Measurements from ENCODE around the gene ASB18.

Gene ASB18

GRCh38 chr2:236264256-236264655 lies at the start of gene ASB18:
Gene ASB18, minus strand, starts transcription at chr2:236264406. Its CDS starts 61 bp downstream, at chr2:236264345.
- Mint-ChIP-seq H3K27ac (no peak within 1 kb of the TSS), H3K4me1 (ENCODE audit: low read depth) (no peaks in the 10 kb centered on the region), H3K4me3 (no peak within 1 kb of the TSS), H3K27me3 (peaks cover 32% of the 10 kb centered on the region), H3K36me3 (ENCODE audit: low read depth) (no peaks in the 10 kb centered on the region), H3K9me3 (peaks cover 7% of the 10 kb centered on the region)

GRCh38 chr2:236311286-236311685 lies 47.1 kb upstream of the ASB18 start:
- H3K27me3 Mint-ChIP-seq: no peaks in the 10 kb centered on the region
- no peaks in the 10 kb centered on the region for H3K9me3 Mint-ChIP-seq

GRCh38 chr2:236309669-236310029 lies 45.4 kb upstream of the ASB18 start:
- H3K27me3 Mint-ChIP-seq: no peaks in the 10 kb centered on the region

More at GRCh38 chr2:236311286-236311685, 47.1 kb upstream of the ASB18 start:
- Mint-ChIP-seq H3K27ac (no peak overlapping the region), H3K36me3 (ENCODE audit: low read depth) (no peaks in the 10 kb centered on the region), H3K4me1 (ENCODE audit: low read depth) (no peaks in the 10 kb centered on the region), H3K4me3 (no peak overlapping the region)

GRCh38 chr2:236308855-236309668 lies 44.9 kb upstream of the ASB18 start:
- H3K27ac Mint-ChIP-seq: no peak overlapping the region
- H3K4me1 Mint-ChIP-seq (ENCODE audit: low read depth): no peaks in the 10 kb centered on the region
- H3K9me3 Mint-ChIP-seq: no peaks in the 10 kb centered on the region
- no peaks in the 10 kb centered on the region for H3K27me3 Mint-ChIP-seq
- no peaks in the 10 kb centered on the region for H3K36me3 Mint-ChIP-seq (ENCODE audit: low read depth)
- no peak overlapping the region for H3K4me3 Mint-ChIP-seq

More at GRCh38 chr2:236309669-236310029, 45.4 kb upstream of the ASB18 start:
- Mint-ChIP-seq H3K27ac (no peak overlapping the region), H3K4me1 (ENCODE audit: low read depth) (no peaks in the 10 kb centered on the region), H3K4me3 (no peak overlapping the region), H3K36me3 (ENCODE audit: low read depth) (no peaks in the 10 kb centered on the region), H3K9me3 (no peaks in the 10 kb centered on the region)

GRCh38 chr2:236307641-236308040 lies 43.4 kb upstream of the ASB18 start:
- Mint-ChIP-seq H3K27me3 (no peaks in the 10 kb centered on the region), H3K4me1 (ENCODE audit: low read depth) (no peaks in the 10 kb centered on the region), H3K4me3 (no peak overlapping the region), H3K27ac (no peak overlapping the region), H3K36me3 (ENCODE audit: low read depth) (no peaks in the 10 kb centered on the region), H3K9me3 (no peaks in the 10 kb centered on the region)

- H3K4me3 Mint-ChIP-seq: no peak overlapping the region
- no peaks in the 10 kb centered on the region for H3K4me1 Mint-ChIP-seq (ENCODE audit: low read depth)
- no peaks in the 10 kb centered on the region for H3K36me3 Mint-ChIP-seq (ENCODE audit: low read depth)
- no peak overlapping the region for H3K27ac Mint-ChIP-seq
- peaks cover 6% of the 10 kb centered on the region for H3K27me3 Mint-ChIP-seq
- H3K9me3 Mint-ChIP-seq: no peaks in the 10 kb centered on the region
Measured at GRCh38 chr2:236306825-236307540, 42.8 kb upstream of the ASB18 start.

- Mint-ChIP-seq H3K27ac (no peak overlapping the region), H3K4me1 (ENCODE audit: low read depth) (no peaks in the 10 kb centered on the region), H3K27me3 (peaks cover 9% of the 10 kb centered on the region), H3K9me3 (no peaks in the 10 kb centered on the region), H3K36me3 (ENCODE audit: low read depth) (no peaks in the 10 kb centered on the region), H3K4me3 (no peak overlapping the region)
Measured at GRCh38 chr2:236305964-236306605, 41.9 kb upstream of the ASB18 start.

GRCh38 chr2:236305531-236305930 lies 41.3 kb upstream of the ASB18 start:
- Mint-ChIP-seq H3K27ac (no peak overlapping the region), H3K4me3 (no peak overlapping the region), H3K27me3 (peaks cover 9% of the 10 kb centered on the region), H3K36me3 (ENCODE audit: low read depth) (no peaks in the 10 kb centered on the region), H3K4me1 (ENCODE audit: low read depth) (no peaks in the 10 kb centered on the region), H3K9me3 (no peaks in the 10 kb centered on the region)

- no peaks in the 10 kb centered on the region for H3K4me1 Mint-ChIP-seq (ENCODE audit: low read depth)
- H3K36me3 Mint-ChIP-seq (ENCODE audit: low read depth): no peaks in the 10 kb centered on the region
- H3K4me3 Mint-ChIP-seq: no peak overlapping the region
- no peaks in the 10 kb centered on the region for H3K9me3 Mint-ChIP-seq
- peaks cover 9% of the 10 kb centered on the region for H3K27me3 Mint-ChIP-seq
- no peak overlapping the region for H3K27ac Mint-ChIP-seq
Measured at GRCh38 chr2:236303935-236304334, 39.7 kb upstream of the ASB18 start.

GRCh38 chr2:236302555-236302954 lies 38.3 kb upstream of the ASB18 start:
- Mint-ChIP-seq H3K4me1 (ENCODE audit: low read depth) (no peaks in the 10 kb centered on the region), H3K36me3 (ENCODE audit: low read depth) (no peaks in the 10 kb centered on the region), H3K27ac (no peak overlapping the region), H3K9me3 (no peaks in the 10 kb centered on the region), H3K4me3 (no peak overlapping the region), H3K27me3 (peaks cover 9% of the 10 kb centered on the region)

- no peaks in the 10 kb centered on the region for H3K4me1 Mint-ChIP-seq (ENCODE audit: low read depth)
- no peak overlapping the region for H3K4me3 Mint-ChIP-seq
- H3K36me3 Mint-ChIP-seq (ENCODE audit: low read depth): no peaks in the 10 kb centered on the region
- no peak overlapping the region for H3K27ac Mint-ChIP-seq
- no peaks in the 10 kb centered on the region for H3K9me3 Mint-ChIP-seq
- peaks cover 16% of the 10 kb centered on the region for H3K27me3 Mint-ChIP-seq
Measured at GRCh38 chr2:236298924-236299475, 34.8 kb upstream of the ASB18 start.

GRCh38 chr2:236295481-236295880 lies 31.3 kb upstream of the ASB18 start:
- Mint-ChIP-seq H3K9me3 (no peaks in the 10 kb centered on the region), H3K27me3 (peaks cover 12% of the 10 kb centered on the region), H3K4me3 (no peak overlapping the region)

GRCh38 chr2:236294647-236295046 lies 30.4 kb upstream of the ASB18 start:
- Mint-ChIP-seq H3K4me1 (ENCODE audit: low read depth) (no peaks in the 10 kb centered on the region), H3K27ac (no peak overlapping the region), H3K4me3 (no peak overlapping the region), H3K27me3 (peaks cover 13% of the 10 kb centered on the region), H3K36me3 (ENCODE audit: low read depth) (no peaks in the 10 kb centered on the region), H3K9me3 (no peaks in the 10 kb centered on the region)

More at GRCh38 chr2:236295481-236295880, 31.3 kb upstream of the ASB18 start:
- Mint-ChIP-seq H3K36me3 (ENCODE audit: low read depth) (no peaks in the 10 kb centered on the region), H3K4me1 (ENCODE audit: low read depth) (no peaks in the 10 kb centered on the region), H3K27ac (no peak overlapping the region)

- no peaks in the 10 kb centered on the region for H3K4me1 Mint-ChIP-seq (ENCODE audit: low read depth)
- no peaks in the 10 kb centered on the region for H3K9me3 Mint-ChIP-seq
- H3K27me3 Mint-ChIP-seq: peaks cover 13% of the 10 kb centered on the region
- H3K4me3 Mint-ChIP-seq: no peak overlapping the region
- H3K36me3 Mint-ChIP-seq (ENCODE audit: low read depth): no peaks in the 10 kb centered on the region
- no peak overlapping the region for H3K27ac Mint-ChIP-seq
Measured at GRCh38 chr2:236293241-236293810, 29.1 kb upstream of the ASB18 start.

Data from stimulated activated naive CD8-positive, alpha-beta T cell treated with anti-CD3 and anti-CD28 coated beads, Interleukin-15, Interleukin-2, amounts not matched to agents 100 ng/mL and 50 ng/mL, for 24 hours (primary cell).